GM18870 (cell line): ENCODE results near the gene ARHGAP6.
"Not testable (repeated sequence)": the region's sequence is repeated elsewhere in the genome, so short reads cannot be mapped to it uniquely, and the experiment has no call there.

Experiments
- ATAC-seq: cut with Tn5 transposase; IDR thresholded peaks from one replicate; pipeline ENCODE4 v1.9.1; 2021; ENCODE audit warnings: moderate library complexity; ENCODE audit not compliant: unreplicated experiment

The ARHGAP6 gene

DNA sequence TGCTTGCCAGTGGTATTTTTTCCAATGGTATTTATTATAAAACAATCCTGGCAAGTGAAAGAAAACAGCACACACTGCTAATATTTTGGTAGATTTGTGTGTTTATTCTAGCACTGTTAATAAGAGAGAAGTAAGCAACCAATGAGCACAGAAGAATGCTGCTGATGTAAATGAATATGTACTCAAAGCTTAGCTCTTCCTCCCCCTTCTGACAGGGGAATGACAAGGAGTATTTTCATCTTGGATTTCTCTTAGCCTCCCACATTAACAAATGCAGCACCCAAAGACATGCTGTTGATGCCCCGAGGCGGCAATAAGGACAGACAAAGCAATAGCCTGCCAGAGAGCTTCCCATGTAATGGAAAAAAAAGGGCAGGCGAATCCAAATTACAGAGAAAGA lies 18.6 kb downstream of the ARHGAP6 start:
- no peak for ATAC-seq

DNA sequence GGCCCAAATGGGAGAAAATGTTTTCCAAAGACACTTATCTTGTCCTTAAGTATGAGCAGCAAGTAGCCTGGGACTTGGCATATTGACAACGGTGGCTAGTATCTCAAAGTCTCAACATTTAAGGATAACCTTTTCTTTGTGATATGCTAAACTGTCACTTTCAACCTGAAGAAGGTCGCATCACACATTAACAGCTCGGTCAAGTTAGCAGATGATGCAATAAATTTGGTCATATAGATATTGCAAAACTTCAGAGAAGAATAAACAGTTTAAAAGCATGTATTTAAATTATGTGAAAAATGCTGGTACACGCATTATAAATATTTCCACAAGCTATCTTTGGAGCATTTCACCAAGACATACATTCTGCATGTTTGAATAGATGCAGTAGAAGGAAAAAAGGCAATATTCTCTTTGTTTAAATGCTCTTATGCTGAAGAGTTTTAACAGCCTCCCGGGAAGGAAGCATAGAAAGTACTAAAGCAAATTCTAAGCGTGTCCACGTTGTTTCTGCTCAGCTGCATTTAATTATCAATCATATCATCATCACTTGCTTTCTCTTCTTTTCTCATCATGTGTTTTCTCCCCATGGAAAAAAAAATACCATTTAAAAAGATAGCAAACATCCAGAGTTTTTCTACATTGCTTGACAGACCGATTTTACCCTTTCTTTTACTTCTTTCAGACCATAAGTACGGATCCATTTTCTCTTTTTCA lies 24.2 kb downstream of the ARHGAP6 start:
- no peak for ATAC-seq

DNA sequence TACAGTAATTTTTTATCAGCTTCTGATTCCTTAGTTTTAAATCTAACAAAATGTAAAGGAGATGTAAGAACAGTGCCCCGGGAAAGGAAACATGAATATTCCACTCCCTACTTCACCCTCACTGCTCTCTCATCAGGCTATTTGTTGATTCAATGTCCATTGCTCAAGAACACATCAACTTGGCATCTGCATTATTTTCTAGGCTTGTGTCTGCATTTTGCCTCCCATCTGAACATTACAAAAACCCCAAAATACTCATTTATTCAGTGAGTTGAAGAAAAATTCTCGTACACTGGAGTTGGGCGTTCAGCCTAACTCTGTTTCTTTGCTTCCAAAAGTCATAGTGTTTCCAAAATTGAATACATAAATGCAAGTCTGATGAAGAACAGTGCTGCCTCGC lies 25.6 kb downstream of the ARHGAP6 start:
- no peak for ATAC-seq

DNA sequence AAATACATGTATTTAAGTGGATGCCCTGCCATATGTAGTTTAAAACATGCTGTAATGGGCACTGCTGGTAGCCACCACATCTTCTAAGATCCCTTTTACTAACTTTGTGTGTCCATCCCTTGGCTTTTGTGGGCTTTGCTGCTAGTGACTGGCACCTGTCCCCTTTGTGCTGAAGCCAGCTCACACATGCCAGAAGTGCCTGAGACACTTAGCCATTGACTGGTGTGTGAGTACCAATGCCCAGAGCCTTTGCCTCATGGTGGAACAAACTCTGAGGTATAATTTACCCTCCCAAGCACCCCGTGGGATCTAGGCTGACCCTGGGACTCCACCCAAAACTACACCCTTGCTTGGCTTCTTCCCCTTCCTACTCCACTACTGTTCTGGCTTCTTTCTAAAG lies 33.0 kb downstream of the ARHGAP6 start:
- ATAC-seq = no peak

DNA sequence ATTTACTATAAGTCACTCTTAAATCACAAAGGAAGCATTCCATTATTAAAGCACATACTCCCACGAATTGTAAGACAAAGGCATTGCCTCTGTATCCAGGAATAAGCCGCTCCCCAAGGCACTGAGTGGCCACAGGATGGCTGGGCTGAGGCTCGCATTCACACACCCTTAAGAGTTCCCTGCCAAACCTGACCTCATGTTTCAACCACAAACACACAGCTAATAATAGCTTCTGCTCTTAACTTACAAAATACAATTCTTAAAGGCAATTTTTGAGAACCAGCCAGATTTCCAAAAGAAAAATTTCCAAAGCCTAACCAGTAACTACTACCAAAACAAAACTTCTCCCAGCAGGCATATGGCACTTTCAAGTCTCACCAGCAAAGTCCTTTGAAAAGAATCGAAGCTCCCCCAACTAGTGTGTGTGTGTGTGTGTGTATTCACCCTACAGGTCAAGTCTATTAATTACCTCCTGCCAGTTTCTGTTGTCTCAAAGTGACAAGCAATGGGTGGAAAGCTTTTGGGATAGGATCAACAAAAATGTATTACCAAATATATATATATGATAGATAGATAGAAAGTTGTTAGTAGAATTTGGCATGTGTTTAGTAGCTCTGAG lies 36.0 kb downstream of the ARHGAP6 start:
- peak; percentile 73 for ATAC-seq

DNA sequence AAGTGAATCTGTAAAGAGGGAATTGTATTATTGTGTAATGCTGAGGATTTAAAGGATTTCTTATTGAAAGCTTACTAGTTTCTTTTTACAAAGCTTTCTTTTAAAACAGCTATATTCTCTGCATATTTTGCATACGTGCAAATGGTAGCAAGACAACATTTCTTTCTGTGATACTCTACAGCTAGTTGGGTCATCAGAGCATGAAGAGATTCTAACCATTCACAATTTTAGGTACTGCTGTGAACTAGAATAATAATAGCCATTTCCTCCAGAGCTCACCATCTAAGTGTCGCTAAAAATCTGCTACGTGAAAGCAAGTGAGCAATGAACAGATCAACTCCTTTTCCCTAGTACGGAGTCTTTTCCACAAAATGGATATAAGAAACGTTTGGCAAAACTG lies 37.3 kb downstream of the ARHGAP6 start:
- ATAC-seq = no peak

DNA sequence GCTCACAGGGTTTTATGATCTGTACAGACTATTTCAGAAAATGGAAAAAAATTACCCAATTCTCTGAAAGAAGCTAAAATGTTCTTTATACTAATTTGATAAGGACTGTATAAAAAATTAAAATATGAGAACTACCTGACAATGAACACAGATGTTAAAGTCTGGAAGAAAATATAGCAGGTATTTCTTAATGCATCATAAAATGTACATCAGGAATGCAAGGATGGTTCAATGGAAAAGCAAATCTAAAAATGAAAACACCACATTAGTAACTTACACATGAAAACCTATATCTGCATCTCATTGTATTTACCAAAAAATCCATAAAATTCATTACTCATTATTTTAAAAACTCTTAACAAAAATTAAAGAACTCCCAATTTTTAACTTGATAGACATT lies 39.4 kb downstream of the ARHGAP6 start:
- ATAC-seq = no peak

DNA sequence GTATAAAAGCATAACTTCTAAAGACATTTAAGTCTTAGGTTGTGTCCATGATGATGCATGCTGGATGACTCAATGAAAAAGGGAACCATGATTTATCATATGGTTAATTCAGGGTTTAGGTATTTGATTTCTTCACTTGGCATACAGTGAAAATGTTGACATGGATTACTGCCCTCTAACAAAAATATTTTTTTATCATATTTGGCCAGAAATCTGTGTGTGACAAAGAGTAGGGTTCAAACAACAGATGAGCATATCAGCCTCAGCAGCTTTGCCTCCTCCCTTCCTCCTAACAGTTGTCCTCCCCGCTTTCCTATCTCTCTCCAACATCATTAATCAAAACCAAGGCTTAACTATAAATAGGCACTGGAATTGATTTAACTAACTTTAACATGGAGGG lies 46.3 kb downstream of the ARHGAP6 start:
- ATAC-seq = no peak

DNA sequence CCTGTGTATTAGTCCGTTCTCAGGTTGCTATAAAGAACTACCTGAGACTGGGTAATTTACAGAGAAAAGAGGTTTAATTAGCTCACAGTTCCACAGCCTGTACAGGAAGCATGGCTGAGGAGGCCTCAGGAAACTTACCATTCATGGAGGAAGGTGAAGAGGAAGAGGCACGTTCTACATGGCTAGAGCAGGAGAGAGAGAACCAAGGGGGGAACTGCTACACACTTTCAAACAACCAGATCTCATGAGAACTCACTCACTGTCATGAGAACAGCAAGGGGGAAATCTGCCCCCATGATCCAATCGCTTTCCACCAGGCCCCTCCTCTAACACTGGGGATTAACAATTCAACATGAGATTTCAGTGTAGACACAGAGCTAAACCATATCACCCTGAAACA lies 51.5 kb downstream of the ARHGAP6 start:
- not testable (repeated sequence) for ATAC-seq

DNA sequence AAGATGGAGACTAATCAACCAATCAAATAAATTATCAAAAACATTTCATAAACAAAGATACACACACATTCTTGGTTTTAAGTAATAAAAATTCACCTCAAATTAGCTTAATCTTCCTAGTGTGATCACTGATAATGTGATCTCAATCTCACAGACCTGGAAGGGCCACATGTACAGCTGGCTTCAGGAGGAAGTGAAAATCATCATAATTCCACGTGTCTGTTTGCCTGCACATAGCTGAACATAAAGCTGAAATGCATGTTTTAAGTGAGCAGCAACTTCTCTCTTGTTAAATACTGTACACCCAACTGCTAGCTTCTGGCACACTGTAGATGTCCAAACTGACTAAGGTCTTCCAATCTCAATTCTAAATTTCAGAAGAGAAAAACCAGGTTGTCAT lies 53.8 kb downstream of the ARHGAP6 start:
- no peak for ATAC-seq

DNA sequence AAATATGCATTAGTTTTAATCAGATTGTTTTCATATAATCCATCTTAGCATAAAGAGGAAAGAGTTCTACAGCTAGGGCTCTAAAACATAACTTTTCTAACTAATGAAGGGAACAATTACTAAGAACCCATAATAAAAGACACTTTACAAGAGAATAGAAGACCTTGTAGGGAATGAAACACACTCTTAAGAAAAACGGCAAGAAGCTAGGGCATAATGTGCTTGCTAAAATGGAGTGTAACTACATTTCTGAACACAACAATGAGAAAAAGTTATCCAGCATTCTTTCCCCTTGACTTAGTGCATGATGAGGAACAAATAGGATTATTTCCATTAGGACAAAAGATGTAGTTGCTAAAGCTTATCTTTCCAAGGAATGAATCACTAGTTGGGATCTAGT lies 54.6 kb downstream of the ARHGAP6 start:
- no peak for ATAC-seq

DNA sequence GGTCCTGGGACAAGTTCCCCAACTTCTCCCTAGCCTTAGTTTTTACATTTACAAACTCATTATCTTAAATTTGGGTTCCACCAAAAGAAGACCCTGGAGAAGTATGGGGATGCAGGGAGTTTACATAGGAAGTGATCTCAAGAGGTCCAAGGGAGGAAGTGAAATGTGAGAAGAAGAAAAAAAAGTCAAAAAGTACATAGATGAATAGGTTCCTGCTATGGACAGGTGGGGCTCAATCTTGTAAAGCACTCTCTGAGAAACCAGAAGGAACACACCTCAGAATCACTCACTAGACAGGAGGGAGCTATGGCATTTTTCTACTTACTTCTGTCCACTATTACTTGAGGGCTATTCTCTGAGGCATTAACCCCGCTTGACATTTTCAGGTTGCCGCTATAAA lies 56.6 kb downstream of the ARHGAP6 start:
- peak; percentile 75 for ATAC-seq

DNA sequence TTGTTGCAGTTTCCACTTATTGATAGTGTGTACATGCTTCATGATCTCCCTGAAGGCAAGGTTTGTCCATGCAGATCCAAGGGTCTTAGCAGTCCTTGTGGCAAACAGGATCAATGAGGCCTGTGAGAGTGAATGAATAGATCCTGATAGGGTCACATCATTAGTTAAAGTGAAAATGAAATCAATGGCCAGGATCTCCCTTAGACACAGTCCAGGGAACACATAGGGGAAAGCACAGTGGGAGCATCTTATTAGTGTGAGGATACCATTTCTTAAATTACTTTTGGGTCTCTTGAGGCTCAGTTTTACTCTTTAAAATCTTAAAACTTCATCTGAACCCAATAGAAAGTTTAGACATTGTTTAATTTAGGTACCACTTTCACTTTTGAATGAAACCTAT lies 59.3 kb downstream of the ARHGAP6 start:
- ATAC-seq = no peak

DNA sequence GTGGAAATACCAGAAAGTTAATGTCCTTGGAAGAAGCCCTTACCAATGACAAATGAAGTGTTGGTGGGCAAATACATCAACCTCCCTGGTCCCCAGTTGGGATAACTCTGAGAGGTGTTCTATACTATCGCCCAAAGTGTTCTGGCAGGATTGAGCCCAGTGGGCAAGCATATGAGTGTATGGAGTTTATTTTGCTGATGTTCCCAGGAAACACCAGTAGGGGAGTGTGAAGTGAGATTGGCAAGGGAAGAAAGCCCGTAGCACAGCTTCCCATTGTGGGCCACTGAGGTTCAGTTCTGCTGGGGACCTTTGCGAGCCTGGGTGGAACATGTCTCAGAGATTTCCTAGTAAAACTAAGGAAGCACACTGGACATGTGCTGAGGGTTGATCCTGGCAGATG lies 65.1 kb downstream of the ARHGAP6 start:
- no peak for ATAC-seq

DNA sequence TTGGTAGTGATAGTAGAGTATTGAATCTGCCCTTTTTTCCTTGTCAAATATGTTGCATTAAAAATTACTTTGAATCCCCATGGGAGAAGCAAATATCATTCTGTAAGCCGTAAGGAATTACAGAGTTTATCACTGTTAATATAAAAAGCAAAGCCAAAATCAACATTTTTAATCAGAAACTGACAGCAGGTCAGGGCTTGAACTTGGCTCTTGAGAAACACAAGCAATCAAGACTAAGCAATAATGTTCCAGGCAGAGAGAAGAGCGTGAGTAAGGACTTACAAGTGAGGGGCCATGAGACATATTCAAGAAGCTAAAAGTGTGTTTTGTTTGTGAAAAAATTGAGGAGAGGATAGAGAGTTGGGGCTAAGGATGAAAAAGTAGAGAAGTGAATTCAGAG lies 68.2 kb downstream of the ARHGAP6 start:
- no peak for ATAC-seq

DNA sequence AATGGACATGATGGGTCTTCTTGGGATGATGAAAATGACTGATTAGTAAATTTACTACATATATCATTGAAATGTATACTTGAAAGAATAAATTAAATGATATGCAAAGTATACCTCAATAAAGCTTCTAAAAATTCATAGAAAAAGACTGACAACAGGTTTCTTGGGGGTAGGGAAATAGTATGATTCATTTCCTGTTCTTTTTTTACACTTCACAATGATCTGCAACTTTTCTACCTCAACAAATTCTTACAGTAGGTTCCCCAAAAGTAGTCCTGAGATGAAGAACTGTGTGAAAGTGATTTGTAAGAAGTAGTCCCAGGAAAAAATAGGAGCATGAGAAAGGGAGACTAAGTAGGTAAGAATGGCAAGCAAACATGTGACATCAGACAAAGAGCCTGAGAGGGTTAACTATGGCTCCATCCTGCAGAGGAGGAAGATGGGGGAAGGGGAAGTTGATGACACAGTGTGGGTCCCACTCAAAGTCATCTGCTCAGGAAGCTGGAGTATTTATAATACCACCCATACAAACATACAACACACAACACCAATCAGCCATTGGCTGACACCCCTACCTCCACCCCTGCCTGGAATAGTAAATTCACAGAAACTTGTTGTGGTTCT lies 73.9 kb downstream of the ARHGAP6 start:
- no peak for ATAC-seq

DNA sequence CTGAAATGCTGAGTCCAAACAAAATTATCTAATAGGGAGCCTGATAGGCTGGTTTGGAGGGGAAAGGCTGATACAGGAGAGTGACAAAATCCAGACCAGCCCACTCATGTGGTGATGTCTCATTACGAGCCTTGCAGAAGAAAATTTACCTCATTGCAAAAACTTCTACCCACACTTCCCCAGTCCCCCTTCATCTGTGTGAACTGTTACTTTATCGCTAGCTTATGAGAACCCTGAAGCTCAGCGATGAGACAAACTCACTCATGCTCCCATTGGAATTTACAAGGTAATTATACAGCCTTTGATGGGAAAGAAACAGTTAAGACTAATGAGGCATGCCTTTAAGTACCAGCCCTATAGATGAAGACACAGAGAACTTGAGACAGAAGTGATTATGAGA lies 76.1 kb downstream of the ARHGAP6 start:
- ATAC-seq = no peak

DNA sequence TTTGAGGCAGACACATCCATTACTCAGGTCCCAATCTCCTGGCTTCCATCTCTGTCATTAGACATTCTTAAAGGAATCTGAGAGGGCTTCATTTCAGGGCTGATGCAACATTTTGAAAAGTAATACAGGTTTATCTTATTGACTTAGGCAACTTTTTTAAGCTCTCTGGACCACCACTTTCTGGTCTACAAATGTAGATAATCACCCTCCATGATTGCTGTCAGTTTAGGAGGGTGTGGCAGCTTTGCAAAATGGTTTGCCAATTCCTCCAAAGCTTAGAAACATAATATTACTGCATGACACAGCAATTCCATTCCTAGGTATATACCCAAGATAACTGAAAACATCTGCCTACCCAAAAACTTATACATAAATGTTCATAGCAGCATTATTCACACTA lies 77.6 kb downstream of the ARHGAP6 start:
- no peak for ATAC-seq

DNA sequence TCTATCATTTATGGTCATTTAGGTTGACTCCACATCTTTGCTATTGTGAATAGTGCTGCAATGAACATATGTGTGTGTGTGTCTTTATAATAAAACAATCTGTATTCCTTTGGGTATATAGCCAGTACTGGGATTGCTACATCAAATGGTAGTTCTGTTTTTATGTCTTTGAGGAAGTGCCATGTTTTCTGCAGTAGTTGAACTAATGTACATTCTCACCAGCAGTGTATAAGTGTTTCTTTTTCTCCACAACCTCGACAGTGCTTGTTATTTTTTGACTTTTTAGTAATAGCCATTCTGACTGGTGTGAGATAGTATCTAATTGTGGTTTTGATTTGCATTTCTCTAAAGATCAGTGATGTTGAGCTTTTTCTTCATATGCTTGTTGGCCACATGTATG lies 80.5 kb downstream of the ARHGAP6 start:
- no peak for ATAC-seq

DNA sequence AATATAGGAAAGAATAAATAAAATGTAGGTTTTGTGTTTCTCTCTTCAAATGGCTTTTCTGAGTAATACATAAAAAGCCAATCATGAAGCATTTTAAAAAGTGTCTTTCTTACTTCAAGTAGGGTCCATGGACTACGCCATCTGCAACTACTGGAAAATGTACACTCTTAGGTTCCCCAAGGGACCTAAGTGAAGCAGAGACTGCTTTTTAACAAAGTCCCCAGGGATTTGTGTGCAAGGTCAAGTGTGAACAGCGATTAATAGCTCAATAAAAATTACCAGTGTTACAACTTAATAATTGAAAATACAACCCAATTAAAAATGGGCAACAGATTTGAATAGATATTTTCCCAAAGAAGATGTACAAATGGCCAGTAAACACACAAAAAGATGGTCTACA lies 84.9 kb downstream of the ARHGAP6 start:
- no peak for ATAC-seq

DNA sequence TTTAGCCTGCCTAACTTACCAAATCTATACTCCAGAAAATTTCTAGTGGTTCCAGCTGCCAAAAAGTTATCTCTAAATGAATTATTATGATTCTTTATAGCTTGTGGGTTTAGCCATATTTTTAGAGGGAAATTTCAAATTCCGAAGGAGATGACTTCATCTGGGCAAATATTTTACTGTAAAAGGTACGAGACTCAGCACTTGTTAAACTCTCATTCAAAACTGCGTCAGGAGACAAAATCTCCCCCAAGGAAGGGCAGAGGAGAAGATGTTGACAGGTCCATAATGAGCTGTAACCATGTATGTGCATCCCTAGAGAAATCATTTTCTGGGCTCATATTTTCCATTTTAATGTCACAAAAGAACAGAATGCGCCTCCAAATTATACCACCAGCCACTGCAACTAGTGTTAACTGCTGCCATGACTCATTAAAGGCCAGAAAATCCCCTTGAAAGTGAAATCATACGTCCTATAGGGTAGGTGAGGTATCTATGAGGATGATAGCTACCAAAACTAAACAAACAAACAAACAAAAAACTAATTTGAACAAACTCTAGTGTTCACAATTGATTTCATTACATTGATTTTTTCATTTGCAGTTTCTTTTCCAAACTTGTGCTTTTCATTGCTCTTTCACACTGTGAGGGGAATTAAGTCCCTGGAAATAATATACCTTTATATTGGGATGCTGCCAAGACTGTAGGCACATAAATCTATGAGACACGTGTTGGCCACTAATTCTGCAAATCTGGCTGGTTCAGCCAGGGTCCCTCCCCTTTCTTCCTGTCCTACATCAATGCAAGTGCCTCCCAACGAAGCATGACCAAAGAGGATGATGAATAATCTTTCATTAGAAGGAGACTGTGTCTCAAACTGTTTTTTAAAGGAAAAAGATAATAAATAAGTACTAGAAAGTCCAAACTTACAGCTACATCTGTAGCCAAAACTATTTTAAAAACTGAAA lies 85.8 kb downstream of the ARHGAP6 start:
- no peak for ATAC-seq
